Psoas muscle (tissue), 8 donors: ENCODE data around the gene ALK. TPM values are rescaled to one million over a fixed set of nuclear protein-coding genes. Genes with fewer than 3 reads are reported as not detected.

Source experiments
- ATAC-seq, 4 donors: fragments of 200-7000 bp; cut with Tn5 transposase; one replicate each; pipeline ENCODE4 v1.9.1; 2020; ENCODE audit warnings: moderate library complexity in 3 of 4, mild to moderate bottlenecking in 2 of 4
- DNase-seq, 2 donors: peaks; one replicate each; pipeline ENCODE4 v3.0.0-alpha.2; 2020
- H3K27ac ChIP-seq: fragments of 200-600 bp; one replicate; pipeline ENCODE4 v1.8.0; 2022
- H3K27me3 ChIP-seq, 3 donors: fragments of 200-600 bp in 1 of 3; one replicate each; pipeline versions ENCODE4 v1.6.1 to v1.8.0; 2013 to 2022; ENCODE audit warnings: low read length in 2 of 3, mild to moderate bottlenecking in 2 of 3, moderate library complexity in 1 of 3; ENCODE audit not compliant: insufficient read depth in 3 of 3
- H3K36me3 ChIP-seq, 2 donors: fragments of 200-600 bp in 1 of 2; one replicate each; pipeline versions ENCODE4 v1.6.1 to v1.8.0; 2013 to 2022; ENCODE audit warnings: low read depth in 1 of 2, mild to moderate bottlenecking in 1 of 2, moderate library complexity in 1 of 2; ENCODE audit not compliant: insufficient read depth in 1 of 2
- H3K4me1 ChIP-seq: fragments of 200-600 bp; one replicate; pipeline ENCODE4 v1.8.0; 2022
- H3K4me3 ChIP-seq: fragments of 200-600 bp; one replicate; pipeline ENCODE4 v1.8.0; 2022; ENCODE audit warnings: mild to moderate bottlenecking
- H3K9me3 ChIP-seq: fragments of 200-600 bp; one replicate; pipeline ENCODE4 v1.8.0; 2022
- CTCF ChIP-seq: fragments of 200-600 bp; IDR thresholded peaks from one replicate; pipeline ENCODE4 v1.8.0; 2022; ENCODE audit warnings: antibody characterized with exemption
- WGBS, 3 donors: extraction: QIAGEN DNeasy Blood & Tissue Kit; methylation state at CpG; one replicate each; pipeline versions ENCODE4 v1.1.6 to v1.1.7; 2013; 5-methylcytosine and 5-hydroxymethylcytosine counted together
- intact Hi-C, 2 donors: fragments of 100-400 bp; cut with DNase I; formaldehyde crosslinking; loops; one replicate each; pipeline versions ENCODE4 v1.11.0 to v1.14.2; 2022
- polyA plus RNA-seq, 3 donors: library from polyadenylated mRNA; stranded (reverse); fragments of 200-250 nt; gene quantifications; one replicate each; pipeline ENCODE4 v1.2.3, GENCODE V29; 2013
- total RNA-seq, 4 donors: library from RNA; stranded (reverse); fragmentation: NEBNext Ultra II Directional in 2 of 4; extraction: Animal tissue kit (Norgen Biotek cat#: 25700) in 2 of 4; gene quantifications; one replicate each; pipeline versions ENCODE4 v1.2.1 to v1.2.4, GENCODE V29; 2021 to 2023
- donor health status: healthy with polysubstance abuse.
- donor health status: DM: no; HTN: no; CAD: no; lungs with moderate emphysema.
- donor health status: Bipolar disorder and iron deficiency.
- donor health status: healthy.
- donor health status: DM: yes; HTN: yes; CAD: no.
- donor health status: DM: no; HTN: no; CAD: no.
- donor health status: DM: no; HTN: no; CAD: no.
- donor health status: DM: yes; HTN: yes; CAD: no.

ALK gene
- total and polyA plus RNA-seq, 7 donors = 0.03 to 0.32 (median 0.08) TPM; not detected in 2

DNA sequence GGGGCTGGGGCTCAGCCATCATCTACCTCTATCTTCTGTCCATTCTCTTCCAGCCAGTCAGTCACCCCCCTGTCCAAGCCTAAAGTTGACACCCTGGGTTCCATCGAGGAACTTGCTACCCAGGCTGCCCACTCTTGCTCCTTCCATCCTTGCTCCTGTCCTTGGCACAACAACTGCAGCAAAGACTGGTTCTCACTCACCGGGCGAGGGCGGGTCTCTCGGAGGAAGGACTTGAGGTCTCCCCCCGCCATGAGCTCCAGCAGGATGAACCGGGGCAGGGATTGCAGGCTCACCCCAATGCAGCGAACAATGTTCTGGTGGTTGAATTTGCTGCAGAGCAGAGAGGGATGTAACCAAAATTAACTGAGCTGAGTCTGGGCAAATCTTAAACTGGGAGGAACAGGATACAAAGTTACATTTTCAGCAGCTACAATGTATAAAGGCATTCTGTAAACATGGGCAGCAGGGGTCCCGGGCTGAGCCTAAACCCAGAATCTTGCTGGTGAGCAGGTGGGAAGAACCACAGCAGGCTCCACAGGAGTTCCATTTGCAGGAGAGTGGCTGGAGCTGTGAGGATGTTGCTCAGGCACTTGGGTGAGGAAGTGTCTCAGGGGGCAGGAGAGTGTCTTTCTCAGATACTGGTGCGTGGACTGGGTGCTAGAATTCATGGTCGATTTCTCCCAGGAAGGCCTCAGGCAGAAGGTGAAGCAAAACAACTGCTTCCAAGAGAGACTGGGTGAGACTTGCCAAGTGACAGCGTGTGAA lies 700.7 kb downstream of the ALK start:
- Histone ChIP-seq H3K4me1 (no peaks in the 10 kb centered on the region), H3K27me3 (peaks cover 0 to 4% (median 0%) of the 10 kb centered on the region in 3 donors), H3K27ac (no peak overlapping the region), H3K36me3 (no peaks in the 10 kb centered on the region), H3K9me3 (no peaks in the 10 kb centered on the region), H3K4me3 (no peak overlapping the region)
- 85 to 90% (median 86%) methylated on average over 12 of the region's 12 CpGs for WGBS, 3 donors
- intact Hi-C loops = no loop called here
- ATAC-seq = no peak
- peak in 1 of 2 donors; percentile 1 for DNase-seq
- no peak for TF ChIP-seq CTCF

DNA sequence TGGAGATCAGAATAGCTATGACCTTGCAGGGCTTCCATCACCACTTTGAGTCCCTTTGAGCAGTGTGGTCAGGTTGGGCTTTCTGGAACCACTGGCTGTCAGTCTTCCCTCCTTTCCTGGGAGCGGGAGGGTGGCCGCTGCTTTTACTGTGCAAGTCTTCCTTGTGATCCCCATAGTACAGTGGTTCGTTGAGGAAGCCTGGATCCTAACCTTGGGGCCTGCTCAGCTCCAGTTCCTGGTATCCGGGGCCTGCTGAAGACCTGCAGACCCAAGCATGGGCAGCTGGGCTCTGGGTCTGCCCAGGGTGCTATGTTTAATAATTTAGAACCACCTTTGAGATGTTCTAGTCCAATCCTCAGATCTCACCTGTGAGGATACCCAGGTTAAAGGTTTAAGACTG lies 702.0 kb downstream of the ALK start:
- WGBS, 3 donors = 82 to 95% (median 90%) methylated on average over 4 of the region's 4 CpGs
- intact Hi-C loops = no loop called here

DNA sequence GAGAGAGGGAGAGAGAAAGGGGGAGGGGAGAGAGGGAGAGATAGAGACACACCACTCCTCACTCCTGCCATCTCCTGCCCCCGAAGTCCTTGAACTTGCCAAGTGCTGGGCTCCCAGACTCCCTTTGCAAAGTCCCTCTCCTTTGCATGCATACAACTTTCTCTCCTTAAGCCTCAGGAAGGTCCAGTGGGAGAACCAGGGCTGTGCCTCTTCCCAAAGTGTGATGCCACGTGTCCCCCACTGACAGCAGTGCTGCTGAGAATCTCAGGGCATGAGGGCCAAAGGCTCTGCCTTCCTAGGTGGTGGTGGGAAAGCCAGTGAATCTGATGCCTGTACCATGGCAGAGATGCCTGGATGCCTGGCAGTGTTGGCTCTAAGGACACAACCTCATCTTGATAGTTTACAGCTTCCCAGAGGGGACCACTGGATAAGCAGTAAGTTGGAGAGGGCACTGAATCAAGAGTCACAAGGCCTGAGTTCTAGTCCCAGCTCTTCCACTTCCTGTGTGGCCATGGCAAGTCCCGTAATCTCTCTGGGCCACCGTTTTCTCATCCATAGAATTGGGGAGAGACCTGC lies 702.7 kb downstream of the ALK start:
- H3K27me3 ChIP-seq = no peaks in the 10 kb centered on the region
- ATAC-seq (no peak), DNase-seq (no peak)
- H3K4me1 ChIP-seq = no peaks in the 10 kb centered on the region
- H3K27ac ChIP-seq = no peak overlapping the region
- no peaks in the 10 kb centered on the region for H3K36me3 ChIP-seq
- no peaks in the 10 kb centered on the region for H3K9me3 ChIP-seq
- WGBS, 3 donors = 80 to 86% (median 80%) methylated on average over 4 of the region's 4 CpGs
- TF ChIP-seq CTCF = no peak
- H3K4me3 ChIP-seq = no peak overlapping the region
- intact Hi-C loops = no loop called here

More for the DNA sequence above, 702.0 kb downstream of the ALK start:
- no peak overlapping the region for H3K27ac ChIP-seq
- ATAC-seq (no peak), DNase-seq (no peak)
- no peaks in the 10 kb centered on the region for H3K4me1 ChIP-seq
- no peak overlapping the region for H3K4me3 ChIP-seq
- no peak for TF ChIP-seq CTCF
- no peaks in the 10 kb centered on the region for H3K9me3 ChIP-seq
- no peaks in the 10 kb centered on the region for H3K36me3 ChIP-seq
- H3K27me3 ChIP-seq = no peaks in the 10 kb centered on the region

- no peaks in the 10 kb centered on the region for H3K27me3 ChIP-seq
- ATAC-seq (no peak), DNase-seq (no peak)
- no peak overlapping the region for H3K27ac ChIP-seq
- H3K36me3 ChIP-seq = no peaks in the 10 kb centered on the region
- no peaks in the 10 kb centered on the region for H3K4me1 ChIP-seq
- 76 to 82% (median 79%) methylated on average over 6 of the region's 6 CpGs for WGBS, 3 donors
- H3K9me3 ChIP-seq = no peaks in the 10 kb centered on the region
- no peak for TF ChIP-seq CTCF
- H3K4me3 ChIP-seq = no peak overlapping the region
- intact Hi-C loops = no loop called here
Measured at GRCh38 chr2:29218071-29218470, 703.3 kb downstream of the ALK start.
